ENCODE measurements around the gene LAYN. TPM values are rescaled to one million over a fixed set of nuclear protein-coding genes. Genes with fewer than 3 reads are reported as not detected.

LAYN gene
- polyA plus RNA-seq, 2 of the 4 experiments (the other 2 are of a cell fraction): 4.1 to 9.0 TPM

- FAIRE-seq: no peak
- H3K27ac ChIP-seq: peak overlapping the region; percentile 56 to 83; a peak in 5 of 6 replicates
- H3K4me2 ChIP-seq: peak overlapping the region; percentile 61
- ChIA-PET CTCF (interaction anchor here (1.6 kb wide), 1 partner anchor 23 kb away, joined by 3 read pairs; no protein-coding TSS in a partner anchor), POLR2A (interaction anchor here (0.9 to 2.3 kb wide), 2 partner anchors 9 to 19 kb away, joined by 3 to 6 read pairs; partner anchors contain the start of genes BTG4 and LAYN)
- DNase-seq (ENCODE audit: low read depth in 1 of 2, low spot score in 1 of 2): peak; percentile 75 to 80
- no peaks in the 10 kb centered on the region for H3K9me3 ChIP-seq
- H3K4me3 ChIP-seq: no peak overlapping the region
- WGBS (ENCODE audit: missing lambda C conversion rate): 28% methylated on average over 9 of the region's 9 CpGs
- TF ChIP-seq FOSL2 (IDR thresholded peaks at IDR 0.05) (peak; percentile 41; the same call in 1 of the 2 replicates), FOSL2 (CRISPR knock-in tag; IDR thresholded peaks at IDR 0.05) (peak; percentile 77)
- TF ChIP-seq, protein P1, sequence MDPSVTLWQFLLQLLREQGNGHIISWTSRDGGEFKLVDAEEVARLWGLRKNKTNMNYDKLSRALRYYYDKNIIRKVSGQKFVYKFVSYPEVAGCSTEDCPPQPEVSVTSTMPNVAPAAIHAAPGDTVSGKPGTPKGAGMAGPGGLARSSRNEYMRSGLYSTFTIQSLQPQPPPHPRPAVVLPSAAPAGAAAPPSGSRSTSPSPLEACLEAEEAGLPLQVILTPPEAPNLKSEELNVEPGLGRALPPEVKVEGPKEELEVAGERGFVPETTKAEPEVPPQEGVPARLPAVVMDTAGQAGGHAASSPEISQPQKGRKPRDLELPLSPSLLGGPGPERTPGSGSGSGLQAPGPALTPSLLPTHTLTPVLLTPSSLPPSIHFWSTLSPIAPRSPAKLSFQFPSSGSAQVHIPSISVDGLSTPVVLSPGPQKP (IDR thresholded peaks at IDR 0.05; ENCODE audit: low read depth, low read length): no peak
- TF ChIP-seq, protein P2, sequence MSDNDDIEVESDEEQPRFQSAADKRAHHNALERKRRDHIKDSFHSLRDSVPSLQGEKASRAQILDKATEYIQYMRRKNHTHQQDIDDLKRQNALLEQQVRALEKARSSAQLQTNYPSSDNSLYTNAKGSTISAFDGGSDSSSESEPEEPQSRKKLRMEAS (IDR thresholded peaks at IDR 0.05): peak; percentile 25; the same call in 1 of the 2 replicates
- H3K4me1 ChIP-seq: peaks cover 32% of the 10 kb centered on the region
- ATAC-seq: peak; percentile 99 to 100
Observed at GRCh38 chr11:111531687-111532364, 8.7 kb upstream of the LAYN start.

DNA sequence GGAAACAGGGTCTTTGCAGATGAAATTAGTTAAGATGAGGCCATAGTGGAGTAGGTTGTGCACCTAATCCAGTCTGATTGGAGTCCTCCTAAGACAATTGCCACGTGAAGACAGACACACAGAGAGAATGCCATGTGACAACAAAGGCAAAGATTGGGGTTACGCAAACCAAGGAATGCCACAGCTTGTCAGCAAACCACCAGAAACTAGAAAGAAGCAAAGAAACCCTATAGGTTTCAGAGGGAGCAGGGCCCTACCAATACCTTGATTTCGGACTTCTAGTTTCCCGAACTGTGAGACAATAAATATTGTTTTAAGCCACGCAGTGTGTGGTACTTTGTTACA lies 8.2 kb upstream of the LAYN start:
- ChIA-PET CTCF (interaction anchor here (1.6 kb wide), 1 partner anchor 23 kb away, joined by 3 read pairs; no protein-coding TSS in a partner anchor), POLR2A (interaction anchor here (2.3 kb wide), 1 partner anchor 20 kb away, joined by 6 read pairs; the partner anchor contains the start of gene BTG4)
- no peak overlapping the region for H3K4me3 ChIP-seq
- H3K4me1 ChIP-seq: peaks cover 32% of the 10 kb centered on the region
- TF ChIP-seq FOSL2 (IDR thresholded peaks at IDR 0.05): no peak
- no peak for TF ChIP-seq FOSL2 (CRISPR knock-in tag; IDR thresholded peaks at IDR 0.05)
- no peak for TF ChIP-seq GATA3 (IDR thresholded peaks at IDR 0.05; ENCODE audit: borderline replicate concordance)
- TF ChIP-seq CEBPB (IDR thresholded peaks at IDR 0.05): peak in 1 of 2 experiments; percentile 68; a peak in 2 of 4 replicates
- TF ChIP-seq USF2 (IDR thresholded peaks at IDR 0.05): peak; percentile 39; the same call in 1 of the 2 replicates
- TF ChIP-seq, protein P3, sequence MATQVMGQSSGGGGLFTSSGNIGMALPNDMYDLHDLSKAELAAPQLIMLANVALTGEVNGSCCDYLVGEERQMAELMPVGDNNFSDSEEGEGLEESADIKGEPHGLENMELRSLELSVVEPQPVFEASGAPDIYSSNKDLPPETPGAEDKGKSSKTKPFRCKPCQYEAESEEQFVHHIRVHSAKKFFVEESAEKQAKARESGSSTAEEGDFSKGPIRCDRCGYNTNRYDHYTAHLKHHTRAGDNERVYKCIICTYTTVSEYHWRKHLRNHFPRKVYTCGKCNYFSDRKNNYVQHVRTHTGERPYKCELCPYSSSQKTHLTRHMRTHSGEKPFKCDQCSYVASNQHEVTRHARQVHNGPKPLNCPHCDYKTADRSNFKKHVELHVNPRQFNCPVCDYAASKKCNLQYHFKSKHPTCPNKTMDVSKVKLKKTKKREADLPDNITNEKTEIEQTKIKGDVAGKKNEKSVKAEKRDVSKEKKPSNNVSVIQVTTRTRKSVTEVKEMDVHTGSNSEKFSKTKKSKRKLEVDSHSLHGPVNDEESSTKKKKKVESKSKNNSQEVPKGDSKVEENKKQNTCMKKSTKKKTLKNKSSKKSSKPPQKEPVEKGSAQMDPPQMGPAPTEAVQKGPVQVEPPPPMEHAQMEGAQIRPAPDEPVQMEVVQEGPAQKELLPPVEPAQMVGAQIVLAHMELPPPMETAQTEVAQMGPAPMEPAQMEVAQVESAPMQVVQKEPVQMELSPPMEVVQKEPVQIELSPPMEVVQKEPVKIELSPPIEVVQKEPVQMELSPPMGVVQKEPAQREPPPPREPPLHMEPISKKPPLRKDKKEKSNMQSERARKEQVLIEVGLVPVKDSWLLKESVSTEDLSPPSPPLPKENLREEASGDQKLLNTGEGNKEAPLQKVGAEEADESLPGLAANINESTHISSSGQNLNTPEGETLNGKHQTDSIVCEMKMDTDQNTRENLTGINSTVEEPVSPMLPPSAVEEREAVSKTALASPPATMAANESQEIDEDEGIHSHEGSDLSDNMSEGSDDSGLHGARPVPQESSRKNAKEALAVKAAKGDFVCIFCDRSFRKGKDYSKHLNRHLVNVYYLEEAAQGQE (IDR thresholded peaks at IDR 0.05): no peak
- DNase-seq (ENCODE audit: low read depth in 1 of 2, low spot score in 1 of 2): no peak
- no peaks in the 10 kb centered on the region for H3K9me3 ChIP-seq
- peak overlapping the region; percentile 56 to 83; a peak in 5 of 6 replicates for H3K27ac ChIP-seq
- no peak for FAIRE-seq
- peak; percentile 33 to 48; a peak in 3 of 6 replicates for ATAC-seq
- H3K4me2 ChIP-seq: peak overlapping the region; percentile 61
- WGBS (ENCODE audit: missing lambda C conversion rate): 75% methylated on average over 5 of the region's 5 CpGs

DNA sequence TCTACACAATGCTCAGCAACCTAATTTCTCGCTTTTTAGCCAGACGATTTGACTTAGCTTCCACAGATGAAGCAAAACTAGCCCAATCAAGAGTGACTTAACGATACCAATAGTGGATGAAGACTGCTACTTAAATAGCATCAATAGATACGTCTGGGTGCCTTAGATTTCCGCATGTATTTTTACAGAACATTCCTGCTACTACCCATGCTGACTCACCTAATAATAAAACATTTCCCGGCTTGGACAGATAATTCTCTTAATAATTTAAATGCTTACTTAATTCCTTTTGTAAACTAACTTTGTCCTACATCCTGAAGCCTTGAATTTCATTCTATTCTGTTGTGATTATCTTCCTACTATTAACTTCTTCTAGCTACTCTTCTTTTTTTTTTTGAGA lies 5.2 kb upstream of the LAYN start:
- ChIA-PET CTCF (no interaction called here), POLR2A (no interaction called here)
- DNase-seq (ENCODE audit: low read depth in 1 of 2, low spot score in 1 of 2): no peak
- peak overlapping the region; percentile 26; the same call in 1 of the 3 replicates for H3K4me2 ChIP-seq
- no peak for ATAC-seq
- H3K27ac ChIP-seq: no peak overlapping the region
- no peak for FAIRE-seq
- H3K9me3 ChIP-seq: no peaks in the 10 kb centered on the region
- WGBS (ENCODE audit: missing lambda C conversion rate): 57% methylated on average over 6 of the region's 6 CpGs
- H3K4me3 ChIP-seq: no peak overlapping the region
- peaks cover 29% of the 10 kb centered on the region for H3K4me1 ChIP-seq
- TF ChIP-seq, protein P4, sequence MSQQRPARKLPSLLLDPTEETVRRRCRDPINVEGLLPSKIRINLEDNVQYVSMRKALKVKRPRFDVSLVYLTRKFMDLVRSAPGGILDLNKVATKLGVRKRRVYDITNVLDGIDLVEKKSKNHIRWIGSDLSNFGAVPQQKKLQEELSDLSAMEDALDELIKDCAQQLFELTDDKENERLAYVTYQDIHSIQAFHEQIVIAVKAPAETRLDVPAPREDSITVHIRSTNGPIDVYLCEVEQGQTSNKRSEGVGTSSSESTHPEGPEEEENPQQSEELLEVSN (IDR thresholded peaks at IDR 0.05; ENCODE audit: borderline replicate concordance, low read depth): no peak
- no peak for TF ChIP-seq HOXB5 (CRISPR knock-in tag; IDR thresholded peaks at IDR 0.05)
- no peak for TF ChIP-seq CBX8 (IDR thresholded peaks at IDR 0.05)
- no peak for TF ChIP-seq EHF (CRISPR knock-in tag; IDR thresholded peaks at IDR 0.05)
- no peak for TF ChIP-seq POLR2A (IDR thresholded peaks at IDR 0.05; ENCODE audit: low read length)
- TF ChIP-seq JUNB (IDR thresholded peaks at IDR 0.05): no peak
- no peak for TF ChIP-seq EP300 (IDR thresholded peaks at IDR 0.05)
- TF ChIP-seq RFX5 (IDR thresholded peaks at IDR 0.05): no peak
- no peak for TF ChIP-seq RAD21 (conservative IDR thresholded peaks at IDR 0.05 in 1 of 2, IDR thresholded peaks at IDR 0.05 in 1 of 2)
- no peak for TF ChIP-seq HOXB13 (CRISPR knock-in tag; IDR thresholded peaks at IDR 0.05; ENCODE audit: low read depth)
- TF ChIP-seq CEBPB (IDR thresholded peaks at IDR 0.05): no peak
- TF ChIP-seq GATA3 (IDR thresholded peaks at IDR 0.05; ENCODE audit: borderline replicate concordance): no peak
- no peak for TF ChIP-seq HES2 (IDR thresholded peaks at IDR 0.05)
- TF ChIP-seq, protein P5, sequence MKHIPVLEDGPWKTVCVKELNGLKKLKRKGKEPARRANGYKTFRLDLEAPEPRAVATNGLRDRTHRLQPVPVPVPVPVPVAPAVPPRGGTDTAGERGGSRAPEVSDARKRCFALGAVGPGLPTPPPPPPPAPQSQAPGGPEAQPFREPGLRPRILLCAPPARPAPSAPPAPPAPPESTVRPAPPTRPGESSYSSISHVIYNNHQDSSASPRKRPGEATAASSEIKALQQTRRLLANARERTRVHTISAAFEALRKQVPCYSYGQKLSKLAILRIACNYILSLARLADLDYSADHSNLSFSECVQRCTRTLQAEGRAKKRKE (CRISPR knock-in tag; IDR thresholded peaks at IDR 0.05; ENCODE audit: low read depth): no peak
- no peak for TF ChIP-seq NPAS2 (CRISPR knock-in tag; IDR thresholded peaks at IDR 0.05; ENCODE audit: borderline replicate concordance)
- TF ChIP-seq, protein P1 (IDR thresholded peaks at IDR 0.05; ENCODE audit: low read depth, low read length): no peak
- TF ChIP-seq HEYL (CRISPR knock-in tag; IDR thresholded peaks at IDR 0.05): no peak
- TF ChIP-seq MAFK (IDR thresholded peaks at IDR 0.05; ENCODE audit: partially characterized antibody): no peak

Measured in A549 (cell line).